Endothelial cell (in vitro differentiated cells): Measurements from ENCODE around the gene FAM89B. TPM values are rescaled to one million over a fixed set of nuclear protein-coding genes. Genes with fewer than 3 reads are reported as not detected.

ENCODE experiments used
- DNase-seq: peaks from one replicate; pipeline ENCODE4 v3.0.0; 2021; ENCODE audit warnings: low spot score
- H3K27ac Mint-ChIP-seq: one replicate; pipeline ENCODE4 v1.8.0; 2021; ENCODE audit warnings: mixed read lengths, inconsistent platforms; ENCODE audit not compliant: unreplicated experiment
- H3K27me3 Mint-ChIP-seq: one replicate; pipeline ENCODE4 v1.8.0; 2021; ENCODE audit warnings: mild to moderate bottlenecking, moderate library complexity, mixed read lengths, inconsistent platforms; ENCODE audit not compliant: unreplicated experiment
- H3K36me3 Mint-ChIP-seq: one replicate; pipeline ENCODE4 v1.8.0; 2021; ENCODE audit warnings: mild to moderate bottlenecking, low read depth, mixed read lengths, inconsistent platforms; ENCODE audit not compliant: unreplicated experiment
- H3K4me1 Mint-ChIP-seq: one replicate; pipeline ENCODE4 v1.8.0; 2021; ENCODE audit warnings: mild to moderate bottlenecking, mixed read lengths, inconsistent platforms; ENCODE audit not compliant: unreplicated experiment
- H3K4me3 Mint-ChIP-seq: one replicate; pipeline ENCODE4 v1.8.0; 2021; ENCODE audit warnings: mild to moderate bottlenecking, mixed read lengths, inconsistent platforms; ENCODE audit not compliant: unreplicated experiment
- H3K9me3 Mint-ChIP-seq: one replicate; pipeline ENCODE4 v1.8.0; 2021; ENCODE audit warnings: mixed read lengths, inconsistent platforms; ENCODE audit not compliant: unreplicated experiment
- CTCF ChIP-seq: fragments of 200-600 bp; sonication (generic); IDR thresholded peaks from one replicate; pipeline ENCODE4 v1.5.0; 2021; ENCODE audit warnings: antibody characterized with exemption; ENCODE audit not compliant: unreplicated experiment
- total RNA-seq: library from RNA; stranded (reverse); fragmentation: NEBNext Ultra II Directional; extraction: Animal tissue kit (Norgen Biotek cat#: 25700); gene quantifications from one replicate; pipeline ENCODE4 v1.2.1, GENCODE V29; 2021; ENCODE audit not compliant: unreplicated experiment

The FAM89B gene
- total RNA-seq, 1 donor from 2014 or later, result 44.7 TPM

- no peak for TF ChIP-seq CTCF
- H3K4me1 Mint-ChIP-seq, result peaks cover 19% of the 10 kb centered on the region
- H3K36me3 Mint-ChIP-seq, result peaks cover 42% of the 10 kb centered on the region
- DNase-seq, result no peak
- H3K9me3 Mint-ChIP-seq, result no peaks in the 10 kb centered on the region
- H3K4me3 Mint-ChIP-seq, result no peak overlapping the region
- peaks cover 17% of the 10 kb centered on the region for H3K27me3 Mint-ChIP-seq
- H3K27ac Mint-ChIP-seq, result no peak overlapping the region
These were observed 39.8 kb upstream of the FAM89B start for GRCh38 chr11:65532388-65533064.

GRCh38 chr11:65535102-65535501, 37.2 kb upstream of the FAM89B start:
- H3K4me3 Mint-ChIP-seq, result no peak overlapping the region
- TF ChIP-seq CTCF, result no peak

GRCh38 chr11:65536412-65537295, 35.7 kb upstream of the FAM89B start:
- Mint-ChIP-seq H3K27me3 (peaks cover 18% of the 10 kb centered on the region), H3K4me3 (peak overlapping the region; percentile 23), H3K36me3 (peaks cover 24% of the 10 kb centered on the region), H3K9me3 (no peaks in the 10 kb centered on the region), H3K4me1 (peaks cover 2% of the 10 kb centered on the region), H3K27ac (peak overlapping the region; percentile 42)
- no peak for DNase-seq
- TF ChIP-seq CTCF, result no peak

More at GRCh38 chr11:65535102-65535501, 37.2 kb upstream of the FAM89B start:
- H3K27me3 Mint-ChIP-seq, result peaks cover 22% of the 10 kb centered on the region
- no peak overlapping the region for H3K27ac Mint-ChIP-seq
- no peak for DNase-seq
- no peaks in the 10 kb centered on the region for H3K9me3 Mint-ChIP-seq
- peaks cover 3% of the 10 kb centered on the region for H3K4me1 Mint-ChIP-seq
- H3K36me3 Mint-ChIP-seq, result peaks cover 36% of the 10 kb centered on the region

GRCh38 chr11:65537296-65537597, 35.1 kb upstream of the FAM89B start:
- no peaks in the 10 kb centered on the region for H3K9me3 Mint-ChIP-seq

More at GRCh38 chr11:65537296-65537597, 35.1 kb upstream of the FAM89B start:
- H3K27me3 Mint-ChIP-seq, result peaks cover 17% of the 10 kb centered on the region
- TF ChIP-seq CTCF, result no peak
- no peak for DNase-seq
- H3K36me3 Mint-ChIP-seq, result peaks cover 25% of the 10 kb centered on the region
- H3K27ac Mint-ChIP-seq, result no peak overlapping the region
- H3K4me1 Mint-ChIP-seq, result peaks cover 2% of the 10 kb centered on the region
- no peak overlapping the region for H3K4me3 Mint-ChIP-seq
